HG03565 (cell line): Measurements from ENCODE around the gene SPOCD1.
A peak's percentile ranks its signal among the peaks of the same experiment; 100 is the strongest.

Experiments used
- ATAC-seq: cut with Tn5 transposase; IDR thresholded peaks from one replicate; pipeline ENCODE4 v1.9.1; 2021; ENCODE audit warnings: mild to moderate bottlenecking, moderate library complexity; ENCODE audit not compliant: unreplicated experiment

The SPOCD1 gene

GRCh38 chr1:31788138-31788824 is 27.5 kb downstream of the SPOCD1 start:
- ATAC-seq: peak; percentile 39

GRCh38 chr1:31787786-31788137 is 28.1 kb downstream of the SPOCD1 start:
- no peak for ATAC-seq

- no peak for ATAC-seq
These were observed 28.6 kb downstream of the SPOCD1 start for GRCh38 chr1:31787261-31787660.

GRCh38 chr1:31786366-31787060 is 29.3 kb downstream of the SPOCD1 start:
- no peak for ATAC-seq

- no peak for ATAC-seq
These were observed 29.9 kb downstream of the SPOCD1 start for GRCh38 chr1:31785947-31786290.

GRCh38 chr1:31785020-31785946 is 30.5 kb downstream of the SPOCD1 start:
- ATAC-seq: no peak

- ATAC-seq: no peak
These were observed 31.3 kb downstream of the SPOCD1 start for GRCh38 chr1:31784356-31785019.

- ATAC-seq: no peak
These were observed 32.0 kb downstream of the SPOCD1 start for GRCh38 chr1:31783846-31784245.

- no peak for ATAC-seq
These were observed 33.1 kb downstream of the SPOCD1 start for GRCh38 chr1:31782421-31783410.

- ATAC-seq: no peak
These were observed 34.0 kb downstream of the SPOCD1 start for GRCh38 chr1:31781756-31782371.

- ATAC-seq: no peak
These were observed 34.6 kb downstream of the SPOCD1 start for GRCh38 chr1:31781138-31781755.

GRCh38 chr1:31780632-31781031 is 35.2 kb downstream of the SPOCD1 start:
- ATAC-seq: no peak

- ATAC-seq: no peak
These were observed 36.1 kb downstream of the SPOCD1 start for GRCh38 chr1:31779687-31780086.

GRCh38 chr1:31778763-31779488 is 36.9 kb downstream of the SPOCD1 start:
- ATAC-seq: no peak

- no peak for ATAC-seq
These were observed 39.3 kb downstream of the SPOCD1 start for GRCh38 chr1:31776516-31776915.

GRCh38 chr1:31776032-31776431 is 39.8 kb downstream of the SPOCD1 start:
- ATAC-seq: no peak

GRCh38 chr1:31775210-31775999 is 40.4 kb downstream of the SPOCD1 start:
- ATAC-seq: no peak

GRCh38 chr1:31774495-31774894 is 41.3 kb downstream of the SPOCD1 start:
- no peak for ATAC-seq
